H9 (cell line): ENCODE results near the gene ARHGEF33. TPM values are rescaled to one million over a fixed set of nuclear protein-coding genes. Genes with fewer than 3 reads are reported as not detected.

ENCODE experiments used
- DNase-seq: peaks from one replicate; pipeline ENCODE4 v3.0.0-alpha.2; 2017
- H2AFZ ChIP-seq: one replicate; pipeline ENCODE4 v1.6.1; 2013; ENCODE audit warnings: mild to moderate bottlenecking, low read length, control low read depth, moderate library complexity
- H2AK5ac ChIP-seq: 2 replicates; pipeline ENCODE4 v1.6.1; 2013; ENCODE audit warnings: low read length, control low read depth, mixed read lengths; ENCODE audit not compliant: insufficient read length
- H2BK120ac ChIP-seq: one replicate; pipeline ENCODE4 v1.6.1; 2013; ENCODE audit warnings: low read depth, mild to moderate bottlenecking, low read length, control low read depth, inconsistent platforms; ENCODE audit not compliant: poor library complexity, severe bottlenecking
- H2BK12ac ChIP-seq: 2 replicates; pipeline ENCODE4 v1.6.1; 2013; ENCODE audit warnings: low read length, control low read depth, mixed read lengths, low read depth; ENCODE audit not compliant: insufficient read length
- H2BK15ac ChIP-seq: 2 replicates; pipeline ENCODE4 v1.6.1; 2013; ENCODE audit warnings: low read depth, low read length, control low read depth
- H2BK20ac ChIP-seq: one replicate; pipeline ENCODE4 v1.6.1; 2013; ENCODE audit warnings: low read depth, mild to moderate bottlenecking, low read length, control low read depth, inconsistent platforms; ENCODE audit not compliant: poor library complexity, severe bottlenecking
- H2BK5ac ChIP-seq: 2 replicates; pipeline ENCODE4 v1.6.1; 2013; ENCODE audit warnings: low read length, control low read depth, mixed read lengths; ENCODE audit not compliant: insufficient read length
- H3K14ac ChIP-seq: 2 replicates; pipeline ENCODE4 v1.6.1; 2013; ENCODE audit warnings: low read length, control low read depth; ENCODE audit not compliant: insufficient read depth
- H3K18ac ChIP-seq: 2 replicates; pipeline ENCODE4 v1.6.1; 2013; ENCODE audit warnings: low read depth, mild to moderate bottlenecking, mixed read lengths, low read length, control low read depth; ENCODE audit not compliant: insufficient read length
- H3K23ac ChIP-seq: 2 replicates; pipeline ENCODE4 v1.6.1; 2013; ENCODE audit warnings: low read length, control low read depth, mixed read lengths, low read depth; ENCODE audit not compliant: insufficient read length
- H3K23me2 ChIP-seq: 2 replicates; pipeline ENCODE4 v1.6.1; 2013; ENCODE audit warnings: low read depth, mild to moderate bottlenecking, mixed read lengths, low read length, control low read depth; ENCODE audit not compliant: insufficient read length, poor library complexity, severe bottlenecking
- H3K27ac ChIP-seq: 2 replicates; pipeline ENCODE4 v1.5.1; 2013; ENCODE audit warnings: low read length, control low read depth, mixed read lengths, low read depth; ENCODE audit not compliant: insufficient read length
- H3K27me3 ChIP-seq: 2 replicates; pipeline ENCODE4 v1.6.1; 2013; ENCODE audit warnings: low read length, control low read depth, inconsistent platforms; ENCODE audit not compliant: insufficient read depth
- H3K4ac ChIP-seq: 2 replicates; pipeline ENCODE4 v1.6.1; 2013; ENCODE audit warnings: low read depth, mild to moderate bottlenecking, control low read depth, inconsistent platforms, low read length, moderate library complexity
- H3K4me1 ChIP-seq: 2 replicates; pipeline ENCODE4 v1.6.1; 2013; ENCODE audit warnings: low read length, control low read depth, inconsistent platforms; ENCODE audit not compliant: insufficient read depth
- H3K4me2 ChIP-seq: 2 replicates; pipeline ENCODE4 v1.6.1; 2013; ENCODE audit warnings: low read length, control low read depth, mixed read lengths; ENCODE audit not compliant: insufficient read length, insufficient read depth
- H3K56ac ChIP-seq: 2 replicates; pipeline ENCODE4 v1.6.1; 2013; ENCODE audit warnings: low read depth, mild to moderate bottlenecking, mixed read lengths, low read length, control low read depth; ENCODE audit not compliant: insufficient read length
- H3K79me1 ChIP-seq: 2 replicates; pipeline ENCODE4 v1.6.1; 2013; ENCODE audit warnings: low read depth, mild to moderate bottlenecking, moderate library complexity, low read length, control low read depth, inconsistent platforms; ENCODE audit not compliant: insufficient read depth, poor library complexity, severe bottlenecking
- H3K79me2 ChIP-seq: 2 replicates; pipeline ENCODE4 v1.6.1; 2013; ENCODE audit warnings: low read length, control low read depth, inconsistent platforms; ENCODE audit not compliant: insufficient read depth
- H3K9ac ChIP-seq: 2 replicates; pipeline ENCODE4 v1.6.1; 2013; ENCODE audit warnings: low read length, control low read depth, mixed read lengths; ENCODE audit not compliant: insufficient read length; ENCODE audit errors: extremely low read depth
- H3K9me3 ChIP-seq: one replicate; pipeline ENCODE4 v1.6.1; 2013; ENCODE audit warnings: low read depth, low read length, inconsistent platforms; ENCODE audit not compliant: control insufficient read depth
- H3T11ph ChIP-seq: one replicate; pipeline ENCODE4 v1.6.1; 2013; ENCODE audit warnings: mild to moderate bottlenecking, low read length, control low read depth, inconsistent platforms
- H4K20me1 ChIP-seq: one replicate; pipeline ENCODE4 v1.6.1; 2013; ENCODE audit not compliant: control insufficient read depth, insufficient read length, insufficient read depth
- H4K5ac ChIP-seq: 2 replicates; pipeline ENCODE4 v1.6.1; 2013; ENCODE audit warnings: low read depth, mild to moderate bottlenecking, mixed read lengths, low read length, control low read depth; ENCODE audit not compliant: insufficient read length
- H4K8ac ChIP-seq: replicated peaks from 2 replicates; pipeline ENCODE4 v1.6.1; 2013; ENCODE audit warnings: low read length, control low read depth, mixed read lengths, low read depth; ENCODE audit not compliant: insufficient read length
- H4K91ac ChIP-seq: 2 replicates; pipeline ENCODE4 v1.6.1; 2013; ENCODE audit warnings: low read depth, mild to moderate bottlenecking, moderate library complexity, mixed read lengths, low read length, control low read depth; ENCODE audit not compliant: insufficient read length
- H3K27ac Mint-ChIP-seq, 3 experiments: 2 replicates in 2 of 3; 3 replicates in 1 of 3; pipeline ENCODE4 v1.8.0; 2020 to 2021; ENCODE audit warnings: mixed read lengths in 3 of 3, mild to moderate bottlenecking in 1 of 3, moderate library complexity in 1 of 3
- H3K27me3 Mint-ChIP-seq: 2 replicates; pipeline ENCODE4 v1.8.0; 2021; ENCODE audit warnings: low read depth, mild to moderate bottlenecking, moderate library complexity, mixed read lengths
- H3K36me3 Mint-ChIP-seq, 3 experiments: 2 replicates in 2 of 3; 3 replicates in 1 of 3; pipeline ENCODE4 v1.8.0; 2020 to 2021; ENCODE audit warnings: low read depth in 3 of 3, mixed read lengths in 3 of 3; ENCODE audit not compliant: insufficient read depth in 1 of 3
- H3K4me1 Mint-ChIP-seq, 2 experiments: 2 replicates each; pipeline ENCODE4 v1.8.0; 2020; ENCODE audit warnings: mixed read lengths in 2 of 2
- H3K4me3 Mint-ChIP-seq, 2 experiments: 2 replicates in 1 of 2; 3 replicates in 1 of 2; pipeline ENCODE4 v1.8.0; 2020 to 2021; ENCODE audit warnings: mild to moderate bottlenecking in 2 of 2, mixed read lengths in 2 of 2, moderate library complexity in 1 of 2
- H3K9me3 Mint-ChIP-seq, 2 experiments: 2 replicates in 1 of 2; 3 replicates in 1 of 2; pipeline ENCODE4 v1.8.0; 2020; ENCODE audit warnings: mild to moderate bottlenecking in 2 of 2, mixed read lengths in 2 of 2, moderate library complexity in 1 of 2
- total RNA-seq: library from RNA; stranded (reverse); gene quantifications from 2 replicates; pipeline ENCODE4 v1.2.1, GENCODE V29; 2021
- TF ChIP-seq, protein P1 (sequence below): fragments of 200-600 bp; sonication (generic); conservative IDR thresholded peaks from 3 replicates; pipeline ENCODE4 v1.8.0; 2021; ENCODE audit warnings: antibody characterized with exemption, mild to moderate bottlenecking

The ARHGEF33 gene
- total RNA-seq, 1 experiment from 2014 or later = 0.92 TPM

- Histone ChIP-seq H3K9me3 (no peaks in the 10 kb centered on the region), H4K91ac (no peak overlapping the region), H3K79me1 (no peaks in the 10 kb centered on the region), H3T11ph (no peak overlapping the region), H4K5ac (no peak overlapping the region), H3K14ac (no peak overlapping the region), H3K79me2 (no peaks in the 10 kb centered on the region), H4K8ac (no peak overlapping the region), H4K20me1 (no peaks in the 10 kb centered on the region), H3K27ac (no peak overlapping the region), H3K18ac (no peak overlapping the region), H3K9ac (no peak overlapping the region), H2BK15ac (no peak overlapping the region), H2BK120ac (no peak overlapping the region), H3K27me3 (no peaks in the 10 kb centered on the region), H2AFZ (no peak overlapping the region), H2AK5ac (no peak overlapping the region), H3K4me2 (no peak overlapping the region), H3K23me2 (no peaks in the 10 kb centered on the region), H3K4ac (no peak overlapping the region), H3K4me1 (no peaks in the 10 kb centered on the region), H3K23ac (no peak overlapping the region), H2BK20ac (no peak overlapping the region), H2BK5ac (no peak overlapping the region), H3K56ac (no peak overlapping the region), H2BK12ac (no peak overlapping the region)
- TF ChIP-seq, protein P1, sequence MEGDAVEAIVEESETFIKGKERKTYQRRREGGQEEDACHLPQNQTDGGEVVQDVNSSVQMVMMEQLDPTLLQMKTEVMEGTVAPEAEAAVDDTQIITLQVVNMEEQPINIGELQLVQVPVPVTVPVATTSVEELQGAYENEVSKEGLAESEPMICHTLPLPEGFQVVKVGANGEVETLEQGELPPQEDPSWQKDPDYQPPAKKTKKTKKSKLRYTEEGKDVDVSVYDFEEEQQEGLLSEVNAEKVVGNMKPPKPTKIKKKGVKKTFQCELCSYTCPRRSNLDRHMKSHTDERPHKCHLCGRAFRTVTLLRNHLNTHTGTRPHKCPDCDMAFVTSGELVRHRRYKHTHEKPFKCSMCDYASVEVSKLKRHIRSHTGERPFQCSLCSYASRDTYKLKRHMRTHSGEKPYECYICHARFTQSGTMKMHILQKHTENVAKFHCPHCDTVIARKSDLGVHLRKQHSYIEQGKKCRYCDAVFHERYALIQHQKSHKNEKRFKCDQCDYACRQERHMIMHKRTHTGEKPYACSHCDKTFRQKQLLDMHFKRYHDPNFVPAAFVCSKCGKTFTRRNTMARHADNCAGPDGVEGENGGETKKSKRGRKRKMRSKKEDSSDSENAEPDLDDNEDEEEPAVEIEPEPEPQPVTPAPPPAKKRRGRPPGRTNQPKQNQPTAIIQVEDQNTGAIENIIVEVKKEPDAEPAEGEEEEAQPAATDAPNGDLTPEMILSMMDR = no peak
- Mint-ChIP-seq H3K36me3 (no peaks in the 10 kb centered on the region), H3K4me3 (no peak overlapping the region), H3K27ac (no peak overlapping the region), H3K9me3 (no peaks in the 10 kb centered on the region; a peak in 1 of 5 replicates), H3K27me3 (no peaks in the 10 kb centered on the region), H3K4me1 (peaks cover 6 to 12% of the 10 kb centered on the region in 2 experiments)
- no peak for DNase-seq
Measured at GRCh38 chr2:38951766-38952165, 62.1 kb downstream of the ARHGEF33 start.
